ENCODE results near the gene KCNMA1.
"Not testable (repeated sequence)": the region's sequence is repeated elsewhere in the genome, so short reads cannot be mapped to it uniquely, and the experiment has no call there.

Gene KCNMA1

DNA sequence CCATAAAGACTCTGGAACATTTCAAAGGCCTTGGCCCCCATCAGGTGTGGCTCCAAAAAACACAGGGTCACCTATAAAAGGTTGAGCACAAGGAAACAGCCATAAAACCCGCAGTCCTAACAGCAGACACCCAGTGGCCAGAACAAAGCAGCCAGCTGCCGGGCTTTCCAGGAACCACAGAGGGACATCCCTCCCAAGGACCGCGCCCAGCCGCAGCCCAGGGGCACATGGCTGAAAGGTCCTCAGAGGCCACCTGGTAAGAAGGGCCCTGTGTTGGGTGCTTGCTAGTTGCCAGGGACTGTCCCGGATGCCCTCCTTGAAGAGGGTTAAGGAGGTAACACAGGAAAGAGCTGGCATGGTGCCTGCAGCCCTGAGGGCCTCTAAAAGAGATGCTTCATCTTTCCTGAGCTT, 32.7 kb downstream of the KCNMA1 start:
- no peak for DNase-seq (ENCODE audit: low read depth in 2 of 2)

GRCh38 chr10:77604063-77604462, 33.5 kb downstream of the KCNMA1 start:
- DNase-seq (ENCODE audit: low read depth in 2 of 2), result no peak

GRCh38 chr10:77603534-77603927, 34.1 kb downstream of the KCNMA1 start:
- no peak for DNase-seq (ENCODE audit: low read depth in 2 of 2)

GRCh38 chr10:77602913-77603533, 34.6 kb downstream of the KCNMA1 start:
- no peak for DNase-seq (ENCODE audit: low read depth in 2 of 2)

- DNase-seq (ENCODE audit: low read depth in 2 of 2), result no peak
These were observed 35.2 kb downstream of the KCNMA1 start for GRCh38 chr10:77602231-77602912.

DNA sequence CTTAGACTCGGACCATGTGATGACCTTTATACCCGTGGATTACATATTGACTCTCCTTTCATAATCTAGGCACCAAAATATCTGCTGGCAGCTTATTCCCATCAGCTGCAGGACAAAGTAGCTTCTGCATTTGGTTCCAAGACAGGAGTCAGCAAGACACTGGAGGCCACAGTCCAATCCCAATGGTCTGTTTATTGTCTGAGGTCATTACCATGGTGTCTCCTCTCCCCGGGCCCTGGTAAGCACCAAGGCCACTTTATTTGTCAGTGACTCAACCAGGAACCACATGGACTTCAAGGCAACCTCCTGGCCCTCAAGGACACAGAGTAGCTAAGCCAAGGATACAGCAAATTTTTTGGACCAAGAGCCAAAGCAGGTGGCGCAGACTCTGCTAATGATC, 36.1 kb downstream of the KCNMA1 start:
- DNase-seq (ENCODE audit: low read depth in 2 of 2), result no peak

- DNase-seq (ENCODE audit: low read depth in 2 of 2), result no peak
These were observed 37.0 kb downstream of the KCNMA1 start for GRCh38 chr10:77600640-77601039.

DNA sequence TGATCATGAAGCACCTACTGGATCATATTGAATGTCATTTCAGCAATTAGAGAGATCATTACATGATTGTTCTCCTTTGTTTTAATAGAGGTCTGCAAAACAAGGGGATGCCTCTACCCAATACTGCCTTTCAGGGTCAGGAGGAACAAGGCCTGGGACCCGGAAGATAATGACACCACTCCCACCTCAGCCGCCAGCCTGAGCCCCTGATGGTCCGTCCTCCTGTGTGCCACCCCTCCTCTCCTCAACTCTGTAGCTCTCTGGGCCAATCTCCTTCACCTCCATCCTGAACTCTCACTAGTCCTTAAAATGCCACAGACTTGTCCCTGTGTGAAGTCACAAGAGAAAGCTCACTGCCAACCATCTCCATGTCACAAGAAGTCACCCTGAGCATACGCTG, 38.0 kb downstream of the KCNMA1 start:
- DNase-seq (ENCODE audit: low read depth in 2 of 2), result no peak

GRCh38 chr10:77598606-77599005, 39.0 kb downstream of the KCNMA1 start:
- no peak for DNase-seq (ENCODE audit: low read depth in 2 of 2)

GRCh38 chr10:77597560-77597959, 40.0 kb downstream of the KCNMA1 start:
- no peak for DNase-seq (ENCODE audit: low read depth in 2 of 2)

GRCh38 chr10:77594471-77594783, 43.2 kb downstream of the KCNMA1 start:
- DNase-seq (ENCODE audit: low read depth in 2 of 2), result no peak

- no peak for DNase-seq (ENCODE audit: low read depth in 2 of 2)
These were observed 43.7 kb downstream of the KCNMA1 start for GRCh38 chr10:77593771-77594470.

GRCh38 chr10:77592946-77593636, 44.5 kb downstream of the KCNMA1 start:
- DNase-seq (ENCODE audit: low read depth in 2 of 2), result no peak

- no peak for DNase-seq (ENCODE audit: low read depth in 2 of 2)
These were observed 45.1 kb downstream of the KCNMA1 start for GRCh38 chr10:77592510-77592909.

- DNase-seq (ENCODE audit: low read depth in 2 of 2), result no peak
These were observed 46.2 kb downstream of the KCNMA1 start for GRCh38 chr10:77591238-77591880.

DNA sequence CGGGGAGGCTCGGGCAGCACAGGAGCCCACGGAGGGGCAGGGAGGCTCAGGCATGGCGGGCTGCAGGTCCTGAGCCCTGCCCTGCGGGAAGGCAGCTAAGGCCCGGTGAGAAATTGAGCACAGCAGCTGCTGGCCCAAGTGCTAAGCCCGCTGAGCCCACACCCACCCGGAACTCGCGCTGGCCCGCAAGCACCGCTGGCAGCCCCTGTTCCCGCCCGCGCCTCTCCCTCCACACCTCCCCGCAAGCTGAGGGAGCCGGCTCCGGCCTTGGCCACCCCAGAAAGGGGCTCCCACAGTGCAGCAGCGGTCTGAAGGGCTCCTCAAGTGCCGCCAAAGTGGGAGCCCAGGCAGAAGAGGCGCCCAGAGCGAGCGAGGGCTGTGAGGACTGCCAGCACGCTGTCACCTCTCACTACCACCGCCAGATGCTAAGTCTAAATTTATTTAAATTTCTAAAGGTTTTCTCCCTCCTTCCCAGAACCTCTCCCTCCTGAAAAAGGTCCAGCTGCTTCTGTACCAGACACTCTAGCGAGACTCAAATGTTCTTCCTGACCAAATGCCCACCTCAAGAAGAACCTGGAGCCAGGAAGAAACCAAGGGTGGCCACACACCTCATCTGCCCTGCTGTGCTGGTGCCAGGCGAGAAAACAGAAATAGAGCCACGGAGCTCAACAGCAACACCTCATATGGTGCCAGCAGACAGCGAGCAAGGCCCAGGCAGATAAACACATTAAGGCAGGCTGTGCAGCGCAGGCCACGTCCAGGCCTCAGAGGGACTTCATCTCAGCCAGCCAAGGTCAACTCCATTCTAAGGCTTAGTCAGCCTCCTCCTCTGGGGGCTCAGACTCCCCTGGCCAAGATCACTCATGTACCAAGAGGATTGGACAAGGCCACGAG, 47.0 kb downstream of the KCNMA1 start:
- no peak for DNase-seq (ENCODE audit: low read depth in 2 of 2)

- not testable (repeated sequence) for DNase-seq (ENCODE audit: low read depth in 2 of 2)
These were observed 47.9 kb downstream of the KCNMA1 start for GRCh38 chr10:77589703-77590102.

DNA sequence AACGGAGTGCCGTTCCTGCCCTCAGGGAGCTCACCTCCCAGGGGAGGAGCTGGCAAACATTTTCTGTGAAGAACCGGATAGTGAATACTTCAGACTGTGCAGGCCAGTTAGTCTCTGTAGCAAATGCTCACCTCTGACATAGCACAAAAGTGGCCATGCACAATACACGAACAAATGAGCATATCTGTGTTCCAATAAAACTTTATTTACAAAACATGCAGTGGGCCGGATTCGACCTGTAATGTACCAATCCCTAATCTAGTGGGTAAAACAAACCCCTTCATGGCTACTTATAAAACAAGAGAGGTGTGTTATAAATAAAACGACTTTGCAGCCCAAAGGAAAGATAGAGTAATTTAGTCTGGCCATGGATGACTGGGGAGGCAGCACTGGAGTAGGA, 48.7 kb downstream of the KCNMA1 start:
- DNase-seq (ENCODE audit: low read depth in 2 of 2), result no peak

DNA sequence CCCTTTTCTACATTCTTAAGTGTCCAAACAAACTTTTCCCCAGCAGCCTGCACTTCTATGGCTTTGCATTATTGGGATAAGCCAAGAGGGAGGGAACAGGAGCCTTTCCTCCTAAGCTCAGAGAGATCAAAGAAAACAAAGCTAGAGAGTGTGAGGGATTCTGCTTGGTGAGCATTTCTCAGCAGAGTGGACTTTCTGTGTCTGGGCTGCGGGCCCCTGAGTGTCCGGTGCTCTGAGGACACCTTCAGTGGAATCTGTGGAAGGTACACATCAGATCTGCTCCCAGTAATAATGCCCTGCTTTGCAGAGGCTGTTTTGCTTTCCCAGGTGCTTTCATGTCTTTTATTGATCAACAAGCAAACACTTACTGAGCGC, 50.2 kb downstream of the KCNMA1 start:
- DNase-seq (ENCODE audit: low read depth in 2 of 2), result no peak

- no peak for DNase-seq (ENCODE audit: low read depth in 2 of 2)
These were observed 50.7 kb downstream of the KCNMA1 start for GRCh38 chr10:77586719-77587415.

GRCh38 chr10:77584938-77585337, 52.7 kb downstream of the KCNMA1 start:
- no peak for DNase-seq (ENCODE audit: low read depth in 2 of 2)

Measured in stimulated activated CD4-positive, alpha-beta T cell treated with anti-CD3 and anti-CD28 coated beads, Interleukin-1b, Interleukin-23, amount 100 ng/mL, for 1 hour (primary cell).